RWPE1 (cell line): ENCODE measurements around the gene SEMA5A.

Experiments
- CTCF ChIA-PET: fragments of 350-600 bp; sonication (Branson Sonifier 250); formaldehyde crosslinking; extraction: SDS; loops from one replicate; lab custom pipeline; 2021; lab: Yijun Ruan, JAX
- POLR2A ChIA-PET: fragments of 400-600 bp; formaldehyde crosslinking; extraction: SDS; loops from one replicate; lab custom pipeline; 2020; ENCODE audit warnings: antibody characterized with exemption; ENCODE audit not compliant: low non-redundant PET; lab: Yijun Ruan, JAX
- DNase-seq: peaks from one replicate; pipeline ENCODE4 v3.0.0; 2012; ENCODE audit warnings: low spot score
- H3K27ac ChIP-seq: fragments of 450-650 bp; 2 replicates; pipeline ENCODE4 v1.5.1; 2017
- CTCF ChIP-seq: fragments of 450-650 bp; conservative IDR thresholded peaks from 2 replicates; pipeline ENCODE4 v1.5.1; 2017; ENCODE audit warnings: low read depth, mild to moderate bottlenecking

Gene SEMA5A

DNA sequence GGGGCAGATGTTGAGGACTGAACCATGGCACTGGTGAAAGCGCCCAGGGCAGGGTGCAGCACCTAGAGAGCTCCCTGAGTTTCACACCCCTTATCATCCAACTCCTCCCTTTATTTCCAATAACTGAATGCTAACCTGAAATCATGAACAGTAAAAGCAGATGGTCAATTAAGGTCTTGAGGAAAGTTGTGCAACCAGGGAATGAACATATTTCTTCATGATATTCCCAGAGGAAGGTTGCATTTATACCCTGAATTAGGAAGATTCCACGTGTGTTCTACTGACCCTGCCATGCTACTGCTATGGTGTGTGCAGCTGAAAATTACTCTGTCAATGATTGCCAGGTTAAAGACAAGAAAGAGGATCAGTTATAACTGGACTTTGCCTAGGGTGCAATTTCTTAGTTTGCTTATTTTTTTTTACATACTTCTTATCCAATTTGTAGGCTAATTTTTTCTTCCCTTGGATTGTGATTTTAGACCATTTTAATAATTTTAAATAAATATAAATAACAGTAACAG is 319.8 kb downstream of the SEMA5A start:
- DNase-seq: no peak
- CTCF ChIA-PET: no interaction called here

DNA sequence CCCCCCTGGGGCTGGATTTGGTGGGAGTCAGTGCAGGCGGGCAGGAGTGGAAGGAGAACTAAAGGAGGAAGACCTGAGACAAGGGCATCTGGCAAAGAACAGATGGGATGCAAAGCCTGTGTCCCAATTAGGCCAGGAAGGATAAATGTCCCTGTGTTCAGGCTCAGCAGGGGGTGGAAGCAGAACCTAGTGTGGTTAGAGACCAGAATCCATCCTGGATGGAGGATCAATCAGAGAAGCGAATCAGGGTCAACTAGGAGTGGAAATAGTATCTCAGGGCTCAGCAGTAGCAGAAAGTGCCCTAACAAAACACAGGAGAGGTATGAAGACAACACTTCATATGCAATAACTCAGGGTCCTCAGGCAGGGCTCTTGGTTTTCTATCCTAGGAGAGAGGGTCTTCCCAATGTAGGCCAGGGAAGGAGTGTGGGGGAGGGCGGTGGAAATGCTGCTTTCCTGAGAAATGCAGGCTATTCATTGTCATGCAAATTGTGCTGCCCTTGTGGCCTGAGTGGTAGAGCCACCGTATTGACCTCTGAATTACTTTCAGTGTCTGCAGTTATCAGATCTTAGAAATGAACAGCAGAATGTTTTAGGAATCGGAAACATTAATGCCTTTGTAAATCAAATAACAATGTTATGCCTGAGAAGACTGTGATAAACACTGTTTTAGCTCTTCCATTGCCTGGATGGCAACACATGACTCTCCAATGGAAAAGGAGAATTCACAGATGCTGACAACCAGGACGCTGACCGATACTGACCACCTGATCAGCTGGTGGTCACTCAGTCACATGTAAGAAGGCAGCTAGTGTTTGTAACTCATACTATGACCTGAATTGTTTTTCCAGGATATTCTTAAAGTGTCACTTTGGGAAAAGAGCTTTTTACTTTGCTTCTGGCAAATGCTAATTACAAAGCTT is 323.6 kb downstream of the SEMA5A start:
- no peak for DNase-seq
- no peak overlapping the region for H3K27ac ChIP-seq
- ChIA-PET POLR2A (no interaction called here), CTCF (no interaction called here)
- TF ChIP-seq CTCF: no peak

More for the DNA sequence above, 319.8 kb downstream of the SEMA5A start:
- POLR2A ChIA-PET: no interaction called here
- no peak for TF ChIP-seq CTCF
- H3K27ac ChIP-seq: no peak overlapping the region

GRCh38 chr5:9218358-9218757 is 327.5 kb downstream of the SEMA5A start:
- ChIA-PET POLR2A (no interaction called here), CTCF (no interaction called here)
- no peak for DNase-seq
- no peak for TF ChIP-seq CTCF
- H3K27ac ChIP-seq: no peak overlapping the region

- ChIA-PET CTCF (no interaction called here), POLR2A (no interaction called here)
- no peak for DNase-seq
- no peak for TF ChIP-seq CTCF
- H3K27ac ChIP-seq: no peak overlapping the region
Measured at GRCh38 chr5:9212605-9213004, 333.3 kb downstream of the SEMA5A start.

DNA sequence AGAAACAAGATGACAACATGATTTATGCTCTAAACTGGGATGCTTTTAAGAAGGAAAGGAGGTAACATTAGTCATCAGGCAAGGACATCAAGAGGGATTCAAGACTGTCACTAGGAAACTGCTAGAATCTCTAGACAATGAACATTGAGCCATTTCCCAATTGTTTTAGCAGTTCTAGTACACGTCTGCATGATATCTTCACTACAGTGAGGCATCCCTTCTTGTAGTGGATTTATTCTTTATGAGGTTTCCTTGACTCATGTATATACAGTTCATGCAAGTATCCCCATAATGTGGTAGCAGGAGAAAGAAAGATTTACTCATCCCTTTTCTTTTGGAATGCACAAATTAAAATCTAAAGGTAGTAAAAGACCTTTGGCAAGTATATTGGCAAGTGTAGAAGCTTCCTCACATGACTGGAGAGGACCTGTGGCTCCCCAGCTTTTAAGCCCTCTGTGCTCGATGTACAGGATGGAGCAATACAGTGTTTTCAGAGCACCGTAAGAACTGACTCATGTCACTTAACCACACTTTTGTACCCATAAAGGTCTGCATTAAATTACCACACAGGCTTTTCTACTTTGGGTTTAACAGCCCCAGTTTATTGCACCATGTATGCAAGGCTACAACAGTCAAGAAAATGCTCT is 335.9 kb downstream of the SEMA5A start:
- H3K27ac ChIP-seq: no peak overlapping the region
- DNase-seq: no peak
- POLR2A ChIA-PET: no interaction called here
- CTCF ChIA-PET: interaction anchor here (0.6 to 1.1 kb wide), 2 partner anchors 1282 to 1283 kb away, joined by 3 to 4 read pairs; no protein-coding TSS in a partner anchor
- TF ChIP-seq CTCF: no peak

DNA sequence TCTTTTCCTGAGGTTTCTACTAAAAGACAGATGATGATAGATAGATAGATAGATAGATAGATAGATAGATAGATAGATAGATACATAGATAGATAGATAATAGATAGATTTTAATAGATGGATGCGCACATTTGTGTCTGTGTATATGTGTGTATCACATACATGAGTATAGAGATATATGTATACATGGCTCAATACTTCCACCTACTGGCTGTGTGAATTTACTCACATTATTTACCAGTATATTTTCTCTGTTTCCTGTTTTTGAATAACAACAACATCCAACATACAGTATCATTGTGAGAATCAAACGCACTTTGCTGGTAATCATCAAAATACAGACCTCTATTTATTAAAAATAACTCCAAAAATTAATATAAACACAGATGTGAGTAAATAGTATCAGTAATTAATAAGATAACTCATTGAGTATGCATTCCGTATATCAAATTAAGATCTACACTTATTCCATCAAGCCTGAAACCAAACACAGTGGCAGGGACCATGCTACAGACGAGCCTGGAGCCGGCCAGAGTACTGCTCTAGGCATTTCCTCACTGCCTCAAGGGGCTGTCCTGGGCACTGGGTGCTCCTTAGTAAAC is 338.0 kb downstream of the SEMA5A start:
- no peak overlapping the region for H3K27ac ChIP-seq
- ChIA-PET POLR2A (no interaction called here), CTCF (interaction anchor here (0.6 to 0.7 kb wide), 3 partner anchors 44 to 1146 kb away, joined by 3 read pairs; no protein-coding TSS in a partner anchor)
- peak; percentile 38 for DNase-seq
- peak; percentile 64 for TF ChIP-seq CTCF
